OCI-LY3 (cell line): ENCODE results near the gene LZTFL1.

Experiments used
- H2AFZ ChIP-seq: fragments of 200-600, 300-600 bp; shearing (Covaris generic); 2 replicates; pipeline ENCODE4 v1.6.0; 2014; ENCODE audit warnings: antibody characterized with exemption, low read depth, low read length
- H3K27ac ChIP-seq: fragments of 200-600, 300-600 bp; sonication (generic); 2 replicates; pipeline ENCODE4 v1.5.1; 2014; ENCODE audit warnings: mild to moderate bottlenecking, low read length, moderate library complexity, mixed read lengths
- H3K27me3 ChIP-seq: fragments of 200-600, 300-600 bp; sonication (generic); 2 replicates; pipeline ENCODE4 v1.6.1; 2014; ENCODE audit warnings: low read depth, low read length, mixed read lengths
- H3K36me3 ChIP-seq: fragments of 200-600, 300-600 bp; sonication (generic); replicated peaks from 2 replicates; pipeline ENCODE3; 2014; ENCODE audit warnings: low read depth, low read length, mixed read lengths
- H3K4me1 ChIP-seq: fragments of 300-600, 200-600 bp; sonication (generic); 2 replicates; pipeline ENCODE4 v1.6.1; 2014; ENCODE audit warnings: low read length, mixed read lengths
- H3K4me2 ChIP-seq: fragments of 200-600, 300-600 bp; sonication (generic); 2 replicates; pipeline ENCODE4 v1.6.1; 2014; ENCODE audit warnings: low read length, mixed read lengths
- H3K4me3 ChIP-seq: fragments of 300-600, 200-600 bp; sonication (generic); 2 replicates; pipeline ENCODE4 v1.5.1; 2014; ENCODE audit warnings: antibody characterized with exemption, mild to moderate bottlenecking, low read length, moderate library complexity
- H3K79me2 ChIP-seq: fragments of 300-600, 200-600 bp; shearing (Covaris generic); 2 replicates; pipeline ENCODE4 v1.6.1; 2014; ENCODE audit warnings: mild to moderate bottlenecking, low read length, mixed read lengths
- H3K9ac ChIP-seq: fragments of 300-600, 200-600 bp; shearing (Covaris generic); 2 replicates; pipeline ENCODE4 v1.6.0; 2014; ENCODE audit warnings: mild to moderate bottlenecking, low read length, moderate library complexity
- H3K9me3 ChIP-seq: fragments of 200-600, 300-600 bp; shearing (Covaris generic); 2 replicates; pipeline ENCODE4 v1.6.1; 2014; ENCODE audit warnings: low read length, mixed read lengths; ENCODE audit not compliant: insufficient read depth
- H4K20me1 ChIP-seq: fragments of 200-600, 300-600 bp; sonication (generic); 2 replicates; pipeline ENCODE4 v1.6.1; 2016; ENCODE audit warnings: low read length, mixed read lengths; ENCODE audit not compliant: insufficient read depth
- CTCF ChIP-seq: fragments of 200-600, 300-600 bp; sonication (generic); IDR thresholded peaks from 2 replicates; pipeline ENCODE4 v1.5.1; 2014; ENCODE audit warnings: antibody characterized with exemption, low read length, low read depth
- EZH2phosphoT487 ChIP-seq: fragments of 200-600 bp; shearing (Covaris generic); IDR thresholded peaks from 2 replicates; pipeline ENCODE4 v1.6.1; 2018; ENCODE audit warnings: antibody characterized with exemption, mixed run types, low read depth

Gene LZTFL1

GRCh38 chr3:45874677-45875346, 32.9 kb upstream of the LZTFL1 start:
- Histone ChIP-seq H3K4me3 (no peak overlapping the region), H3K4me1 (peaks cover 23% of the 10 kb centered on the region), H3K79me2 (no peaks in the 10 kb centered on the region), H3K27ac (no peak overlapping the region), H3K9ac (no peak overlapping the region), H3K36me3 (no peaks in the 10 kb centered on the region), H3K9me3 (no peaks in the 10 kb centered on the region), H4K20me1 (peaks cover 9% of the 10 kb centered on the region), H3K4me2 (no peak overlapping the region), H3K27me3 (peaks cover 82% of the 10 kb centered on the region), H2AFZ (no peak overlapping the region)
- TF ChIP-seq CTCF, result no peak
- TF ChIP-seq EZH2phosphoT487, result no peak

GRCh38 chr3:45873638-45874037, 31.7 kb upstream of the LZTFL1 start:
- H3K4me2 ChIP-seq, result no peak overlapping the region
- no peak for TF ChIP-seq EZH2phosphoT487
- no peak for TF ChIP-seq CTCF
- H3K36me3 ChIP-seq, result no peaks in the 10 kb centered on the region
- H3K27ac ChIP-seq, result no peak overlapping the region
- H3K9me3 ChIP-seq, result no peaks in the 10 kb centered on the region
- no peak overlapping the region for H3K4me3 ChIP-seq
- H2AFZ ChIP-seq, result no peak overlapping the region
- peaks cover 26% of the 10 kb centered on the region for H3K4me1 ChIP-seq
- peaks cover 15% of the 10 kb centered on the region for H4K20me1 ChIP-seq
- no peak overlapping the region for H3K9ac ChIP-seq
- H3K79me2 ChIP-seq, result no peaks in the 10 kb centered on the region
- peaks cover 82% of the 10 kb centered on the region for H3K27me3 ChIP-seq

- H3K4me3 ChIP-seq, result no peak overlapping the region
- no peak overlapping the region for H3K9ac ChIP-seq
- H3K9me3 ChIP-seq, result no peaks in the 10 kb centered on the region
- peaks cover 84% of the 10 kb centered on the region for H3K27me3 ChIP-seq
- H4K20me1 ChIP-seq, result peaks cover 18% of the 10 kb centered on the region
- no peaks in the 10 kb centered on the region for H3K79me2 ChIP-seq
- H3K4me2 ChIP-seq, result peak overlapping the region; percentile 57; the same call in 1 of the 2 replicates
- H2AFZ ChIP-seq, result no peak overlapping the region
- no peaks in the 10 kb centered on the region for H3K36me3 ChIP-seq
- peaks cover 26% of the 10 kb centered on the region for H3K4me1 ChIP-seq
- no peak overlapping the region for H3K27ac ChIP-seq
- TF ChIP-seq EZH2phosphoT487, result no peak
- TF ChIP-seq CTCF, result no peak
Observed at GRCh38 chr3:45873036-45873435, 31.1 kb upstream of the LZTFL1 start.

GRCh38 chr3:45872569-45872968, 30.6 kb upstream of the LZTFL1 start:
- Histone ChIP-seq H3K9me3 (no peaks in the 10 kb centered on the region), H3K27ac (no peak overlapping the region), H2AFZ (no peak overlapping the region), H3K36me3 (no peaks in the 10 kb centered on the region), H3K4me2 (peak overlapping the region; percentile 57), H3K79me2 (no peaks in the 10 kb centered on the region), H3K4me3 (peak overlapping the region; percentile 15; the same call in 1 of the 2 replicates), H3K27me3 (peaks cover 86% of the 10 kb centered on the region), H3K9ac (no peak overlapping the region), H3K4me1 (peaks cover 26% of the 10 kb centered on the region), H4K20me1 (peaks cover 18% of the 10 kb centered on the region)
- TF ChIP-seq EZH2phosphoT487, result 0 out of 2 replicates have a peak, but pooled peaks have one; percentile 50
- no peak for TF ChIP-seq CTCF
